Endothelial cell of umbilical vein (primary cell): ENCODE measurements around the gene SOX5.

Experiments used
- CTCF ChIP-seq, 2 donors: IDR thresholded peaks; 1 replicate in 1 of 2; 2 replicates in 1 of 2; pipeline ENCODE4 v1.5.1; 2011; ENCODE audit warnings: low read length in 2 of 2, mild to moderate bottlenecking in 2 of 2, moderate library complexity in 2 of 2, control low read depth in 1 of 2, inconsistent platforms in 1 of 2, low read depth in 1 of 2; ENCODE audit not compliant: insufficient read depth in 1 of 2; ENCODE audit errors: extremely low read depth in 1 of 2
- EZH2 ChIP-seq: IDR thresholded peaks from 2 replicates; pipeline ENCODE4 v1.6.1; 2012; ENCODE audit warnings: borderline replicate concordance, low read depth, mild to moderate bottlenecking, moderate library complexity, low read length, inconsistent platforms; ENCODE audit not compliant: severe bottlenecking
- JUN ChIP-seq: IDR thresholded peaks from 2 replicates; pipeline ENCODE4 v1.6.1; 2011; ENCODE audit warnings: borderline replicate concordance, low read depth; ENCODE audit not compliant: insufficient read length, insufficient read depth
- MAX ChIP-seq: IDR thresholded peaks from 2 replicates; pipeline ENCODE4 v1.6.1; 2011; ENCODE audit not compliant: insufficient read depth, insufficient read length
- POLR2A ChIP-seq: IDR thresholded peaks from 2 replicates; pipeline ENCODE4 v1.6.1; 2012; ENCODE audit warnings: low read depth, mild to moderate bottlenecking, control low read depth, low read length

GRCh38 chr12:23525450-23526072, 423.9 kb downstream of the SOX5 start:
- TF ChIP-seq CTCF (IDR thresholded peaks at IDR 0.05; ENCODE audit: extremely low read depth in 1 of 2, insufficient read depth in 1 of 2, low read depth in 1 of 2, low read length in 2 of 2) = no peak
- TF ChIP-seq EZH2 = no peak
- no peak for TF ChIP-seq POLR2A
- peak; percentile 21 for TF ChIP-seq JUN
- no peak for TF ChIP-seq MAX
